Endothelial cell of umbilical vein (primary cell): ENCODE results near the gene MLPH. TPM values are rescaled to one million over a fixed set of nuclear protein-coding genes. Genes with fewer than 3 reads are reported as not detected.

ENCODE experiments used
- BruUV-seq: library from RNA; stranded (reverse); fragments of 400-500 nt; replicated peaks from 2 replicates; lab custom pipeline; 2021; lab: Mats Ljungman, UMichigan
- CTCF ChIA-PET: fragments of 300-600, 350-600 bp; sonication (Branson Sonifier 250); formaldehyde crosslinking; loops from one replicate; lab custom pipeline; 2021; ENCODE audit warnings: antibody characterized with exemption, inconsistent platforms; lab: Charles Lee
- POLR2A ChIA-PET: fragments of 300-600, 350-600 bp; sonication (Branson Sonifier 250); formaldehyde crosslinking; loops from one replicate; lab custom pipeline; 2021; ENCODE audit warnings: antibody characterized with exemption, inconsistent platforms; lab: Charles Lee
- DNase-seq: peaks from one replicate; pipeline ENCODE4 v3.0.0-alpha.2; 2011; ENCODE audit warnings: low read depth, low spot score
- FAIRE-seq: peaks from 2 replicates; lab custom pipeline; 2011; peaks lifted over from hg19 to GRCh38; lab: Jason Lieb, UNC
- H2AFZ ChIP-seq: 2 replicates; pipeline ENCODE4 v1.6.0; 2012; ENCODE audit warnings: low read depth, low read length, control low read depth, inconsistent platforms
- H3K27ac ChIP-seq: 2 replicates; pipeline ENCODE4 v1.5.1; 2011; ENCODE audit warnings: low read depth, mild to moderate bottlenecking, control low read depth, low read length, moderate library complexity; ENCODE audit not compliant: insufficient read depth
- H3K27me3 ChIP-seq, 2 experiments: 2 replicates each; pipeline versions ENCODE4 v1.6.0 to v1.6.1; 2011; ENCODE audit warnings: low read length in 2 of 2, mixed read lengths in 1 of 2; ENCODE audit not compliant: control insufficient read depth in 2 of 2, insufficient read depth in 2 of 2
- H3K36me3 ChIP-seq, 2 experiments: 2 replicates in 1 of 2; 3 replicates in 1 of 2; pipeline ENCODE4 v1.5.1; 2011; ENCODE audit warnings: low read length in 2 of 2, mild to moderate bottlenecking in 1 of 2, moderate library complexity in 1 of 2; ENCODE audit not compliant: control insufficient read depth in 2 of 2, insufficient read depth in 2 of 2; ENCODE audit errors: extremely low read depth in 1 of 2
- H3K4me1 ChIP-seq: 3 replicates; pipeline ENCODE4 v1.5.1; 2011; ENCODE audit warnings: mild to moderate bottlenecking, low read length; ENCODE audit not compliant: control insufficient read depth, insufficient read depth; ENCODE audit errors: extremely low read depth
- H3K4me2 ChIP-seq: 2 replicates; pipeline ENCODE4 v1.6.1; 2011; ENCODE audit warnings: low read length, control low read depth, mixed read lengths; ENCODE audit not compliant: insufficient read depth
- H3K4me3 ChIP-seq, 3 experiments: fragments of 200-600 bp in 1 of 3; sonication (generic), shearing (Covaris generic) in 1 of 3; replicated peaks in 1 of 3; 2 replicates each; pipeline ENCODE4 v1.5.1; 2011 to 2016; ENCODE audit warnings: control low read depth in 3 of 3, low read length in 3 of 3, mild to moderate bottlenecking in 2 of 3, inconsistent platforms in 1 of 3, low read depth in 1 of 3, moderate library complexity in 1 of 3; ENCODE audit not compliant: insufficient read depth in 1 of 3
- H3K79me2 ChIP-seq: 2 replicates; pipeline ENCODE4 v1.6.0; 2012; ENCODE audit warnings: low read length, inconsistent platforms; ENCODE audit not compliant: control insufficient read depth, insufficient read depth
- H3K9ac ChIP-seq: replicated peaks from 2 replicates; pipeline ENCODE3; 2011; ENCODE audit warnings: low read length, control low read depth; ENCODE audit not compliant: insufficient read depth; ENCODE audit errors: extremely low read depth
- H3K9me1 ChIP-seq: replicated peaks from 3 replicates; pipeline ENCODE4 v1.6.0; 2011; ENCODE audit warnings: mild to moderate bottlenecking, low read length; ENCODE audit not compliant: control insufficient read depth, insufficient read depth; ENCODE audit errors: extremely low read depth
- H3K9me3 ChIP-seq: replicated peaks from 2 replicates; pipeline ENCODE4 v1.5.1; 2012; ENCODE audit warnings: low read length, inconsistent platforms; ENCODE audit not compliant: control insufficient read depth, insufficient read depth
- H4K20me1 ChIP-seq: replicated peaks from 2 replicates; pipeline ENCODE3; 2011; ENCODE audit warnings: mild to moderate bottlenecking, low read length; ENCODE audit not compliant: control insufficient read depth, insufficient read depth; ENCODE audit errors: extremely low read depth
- CTCF ChIP-seq, 2 donors: IDR thresholded peaks; 1 replicate in 1 of 2; 2 replicates in 1 of 2; pipeline ENCODE4 v1.5.1; 2011; ENCODE audit warnings: low read length in 2 of 2, mild to moderate bottlenecking in 2 of 2, moderate library complexity in 2 of 2, control low read depth in 1 of 2, inconsistent platforms in 1 of 2, low read depth in 1 of 2; ENCODE audit not compliant: insufficient read depth in 1 of 2; ENCODE audit errors: extremely low read depth in 1 of 2
- EZH2 ChIP-seq: IDR thresholded peaks from 2 replicates; pipeline ENCODE4 v1.6.1; 2012; ENCODE audit warnings: borderline replicate concordance, low read depth, mild to moderate bottlenecking, moderate library complexity, low read length, inconsistent platforms; ENCODE audit not compliant: severe bottlenecking
- FOS ChIP-seq: IDR thresholded peaks from 2 replicates; pipeline ENCODE4 v1.6.1; 2011; ENCODE audit warnings: mild to moderate bottlenecking, low read length, moderate library complexity, borderline replicate concordance; ENCODE audit not compliant: insufficient read depth
- GATA2 ChIP-seq: IDR thresholded peaks from 2 replicates; pipeline ENCODE4 v1.7.0; 2011; ENCODE audit warnings: low read depth, mild to moderate bottlenecking, moderate library complexity, mixed read lengths, low read length; ENCODE audit not compliant: insufficient read length, insufficient read depth
- JUN ChIP-seq: IDR thresholded peaks from 2 replicates; pipeline ENCODE4 v1.6.1; 2011; ENCODE audit warnings: borderline replicate concordance, low read depth; ENCODE audit not compliant: insufficient read length, insufficient read depth
- MAX ChIP-seq: IDR thresholded peaks from 2 replicates; pipeline ENCODE4 v1.6.1; 2011; ENCODE audit not compliant: insufficient read depth, insufficient read length
- MYC ChIP-seq: IDR thresholded peaks from one replicate; pipeline ENCODE4 v1.6.1; 2011; ENCODE audit warnings: mild to moderate bottlenecking, low read depth, low read length
- POLR2A ChIP-seq: IDR thresholded peaks from 2 replicates; pipeline ENCODE4 v1.6.1; 2012; ENCODE audit warnings: low read depth, mild to moderate bottlenecking, control low read depth, low read length
- POLR2AphosphoS5 ChIP-seq: IDR thresholded peaks from 2 replicates; pipeline ENCODE4 v1.6.1; 2012; ENCODE audit warnings: low read depth, mild to moderate bottlenecking, control low read depth, low read length, moderate library complexity; ENCODE audit not compliant: insufficient read depth
- dilution Hi-C: fragments of 300-500 bp; cut with MboI; formaldehyde crosslinking; loops from one replicate; pipeline ENCODE4 v1.15.0; 2019; ENCODE audit warnings: low sequenced_read_pairs; ENCODE audit not compliant: extremely low pct_ligation_motif_present
- intact Hi-C: fragments of 100-400 bp; cut with micrococcal nuclease; formaldehyde crosslinking; loops from one replicate; pipeline ENCODE4 v1.10.0; 2022
- polyA plus RNA-seq, 4 experiments: library from polyadenylated mRNA; depleted of rRNA in 3 of 4; stranded (reverse) in 3 of 4; unstranded in 1 of 4; fragments of >200 nt; gene quantifications; 2 replicates each; pipeline versions ENCODE4 v1.2.1 to v1.2.3, GENCODE V29; 2011 to 2012; ENCODE audit warnings: missing spikeins in 1 of 4
- total RNA-seq: library from RNA; stranded (reverse); gene quantifications from 2 replicates; pipeline ENCODE4 v1.2.3, GENCODE V29; 2021

Gene MLPH
- total and polyA plus RNA-seq, 2 donors (not counting 3 experiments of a cell fraction or from before 2014, with no cell fraction given), result not detected

- BruUV-seq, result no TSS peak
- TF ChIP-seq EZH2 (no peak), MAX (no peak), MYC (no peak), GATA2 (no peak)
- dilution Hi-C loops, result no loop called here
- CTCF ChIA-PET, result interaction anchor here (0.6 to 8.7 kb wide), 9 partner anchors 10 to 753 kb away, joined by 3 to 295 read pairs (median 9); no protein-coding TSS in a partner anchor
- H3K27me3 ChIP-seq, result peaks cover 2 to 3% of the 10 kb centered on the region in 2 experiments
- H3K9me1 ChIP-seq, result no peaks in the 10 kb centered on the region
- no peaks in the 10 kb centered on the region for H3K79me2 ChIP-seq
- H3K27ac ChIP-seq, result no peak overlapping the region
- intact Hi-C loops, result loop anchor here (5.0 to 10.0 kb wide), 2 partner anchors 162 to 754 kb away; no protein-coding TSS in a partner anchor
- POLR2A ChIA-PET, result no interaction called here
- no peak overlapping the region for H3K9ac ChIP-seq
- no peak overlapping the region for H3K4me3 ChIP-seq
- peaks cover 9% of the 10 kb centered on the region for H3K4me1 ChIP-seq
- no peak overlapping the region for H2AFZ ChIP-seq
- no peak for DNase-seq
- H4K20me1 ChIP-seq, result no peaks in the 10 kb centered on the region
- FAIRE-seq, result no peak
- no peaks in the 10 kb centered on the region for H3K9me3 ChIP-seq
- H3K4me2 ChIP-seq, result no peak overlapping the region
- no peaks in the 10 kb centered on the region for H3K36me3 ChIP-seq
These were observed 23.6 kb downstream of the MLPH start for GRCh38 chr2:237510502-237511217.

- H3K9me1 ChIP-seq, result no peaks in the 10 kb centered on the region
- no TSS peak for BruUV-seq
- DNase-seq, result no peak
- dilution Hi-C loops (no loop called here), intact Hi-C loops (loop anchor here (5.0 to 10.0 kb wide), 2 partner anchors 161 to 753 kb away; no protein-coding TSS in a partner anchor)
- TF ChIP-seq POLR2A, result no peak
- no peak for TF ChIP-seq POLR2AphosphoS5
- no peak for TF ChIP-seq FOS
- no peak for TF ChIP-seq CTCF (IDR thresholded peaks at IDR 0.05; ENCODE audit: extremely low read depth in 1 of 2, insufficient read depth in 1 of 2, low read depth in 1 of 2, low read length in 2 of 2)
- no peak for TF ChIP-seq MYC
- no peak for TF ChIP-seq MAX
- no peak for TF ChIP-seq EZH2
- TF ChIP-seq GATA2, result no peak
- no peak for TF ChIP-seq JUN
- H3K36me3 ChIP-seq, result no peaks in the 10 kb centered on the region
- no peaks in the 10 kb centered on the region for H4K20me1 ChIP-seq
- no peaks in the 10 kb centered on the region for H3K79me2 ChIP-seq
- H3K9ac ChIP-seq, result no peak overlapping the region
- H3K9me3 ChIP-seq, result no peaks in the 10 kb centered on the region
- peaks cover 2 to 3% of the 10 kb centered on the region in 2 experiments for H3K27me3 ChIP-seq
- peaks cover 9% of the 10 kb centered on the region for H3K4me1 ChIP-seq
- ChIA-PET CTCF (interaction anchor here (1.9 to 8.7 kb wide), 6 partner anchors 14 to 233 kb away, joined by 6 to 295 read pairs (median 45); no protein-coding TSS in a partner anchor), POLR2A (no interaction called here)
- no peak overlapping the region for H3K4me2 ChIP-seq
- H2AFZ ChIP-seq, result no peak overlapping the region
- no peak for FAIRE-seq
- H3K4me3 ChIP-seq, result no peak overlapping the region
- H3K27ac ChIP-seq, result no peak overlapping the region
These were observed 24.4 kb downstream of the MLPH start for GRCh38 chr2:237511433-237511832.
